Loucy (cell line): Measurements from ENCODE around the gene OPRM1.

Experiments used
- H2AFZ ChIP-seq: fragments of 200-600 bp; sonication (generic); 2 replicates; pipeline ENCODE4 v1.6.0; 2016; ENCODE audit warnings: antibody characterized with exemption, mild to moderate bottlenecking, low read length, moderate library complexity
- H3F3A ChIP-seq: fragments of 200-600 bp; 2 replicates; pipeline ENCODE4 v1.6.0; 2016; ENCODE audit warnings: antibody characterized with exemption, low read depth, mild to moderate bottlenecking
- H3K27me3 ChIP-seq: fragments of 200-600 bp; sonication (generic); 2 replicates; pipeline ENCODE4 v1.6.1; 2014; ENCODE audit warnings: low read length, mild to moderate bottlenecking; ENCODE audit not compliant: insufficient read depth, poor library complexity, severe bottlenecking
- H3K36me3 ChIP-seq: fragments of 200-600 bp; sonication (generic); 2 replicates; pipeline ENCODE4 v1.6.1; 2016; ENCODE audit warnings: low read length; ENCODE audit not compliant: insufficient read depth
- H3K4me1 ChIP-seq: fragments of 200-600 bp; sonication (generic); 2 replicates; pipeline ENCODE4 v1.5.1; 2014; ENCODE audit warnings: low read length, mild to moderate bottlenecking; ENCODE audit not compliant: insufficient read depth, poor library complexity, severe bottlenecking
- H3K4me2 ChIP-seq: fragments of 200-600 bp; sonication (generic); 2 replicates; pipeline ENCODE4 v1.6.0; 2014; ENCODE audit warnings: antibody characterized with exemption, low read length, low read depth, mild to moderate bottlenecking; ENCODE audit not compliant: poor library complexity, severe bottlenecking
- H3K4me3 ChIP-seq: fragments of 200-600 bp; sonication (generic); 2 replicates; pipeline ENCODE4 v1.5.1; 2014; ENCODE audit warnings: low read length, mild to moderate bottlenecking, mixed read lengths; ENCODE audit not compliant: poor library complexity, severe bottlenecking
- H3K79me2 ChIP-seq: fragments of 200-600 bp; sonication (generic); 2 replicates; pipeline ENCODE4 v1.6.1; 2014; ENCODE audit warnings: low read length; ENCODE audit not compliant: insufficient read depth
- H3K9ac ChIP-seq: fragments of 200-600 bp; sonication (generic); 2 replicates; pipeline ENCODE4 v1.6.0; 2014; ENCODE audit warnings: mild to moderate bottlenecking, low read depth, low read length, moderate library complexity; ENCODE audit not compliant: poor library complexity, severe bottlenecking
- H3K9me2 ChIP-seq: fragments of 200-600 bp; sonication (generic); replicated peaks from 2 replicates; pipeline ENCODE4 v1.6.1; 2016; ENCODE audit warnings: low read depth, low read length, mixed read lengths
- H3K9me3 ChIP-seq: fragments of 200-600 bp; sonication (generic); 2 replicates; pipeline ENCODE4 v1.6.1; 2014; ENCODE audit warnings: mild to moderate bottlenecking, antibody characterized with exemption, low read length, low read depth; ENCODE audit not compliant: insufficient read depth
- H4K20me1 ChIP-seq: fragments of 200-600 bp; sonication (generic); 2 replicates; pipeline ENCODE4 v1.6.0; 2014; ENCODE audit warnings: antibody characterized with exemption, low read length, mild to moderate bottlenecking; ENCODE audit not compliant: insufficient read depth, poor library complexity, severe bottlenecking
- EZH2phosphoT487 ChIP-seq: fragments of 200-600 bp; IDR thresholded peaks from 2 replicates; pipeline ENCODE4 v1.6.1; 2018; ENCODE audit warnings: antibody characterized with exemption, mild to moderate bottlenecking, moderate library complexity, borderline replicate concordance
- TF ChIP-seq, protein P1 (sequence below): fragments of 200-600 bp; sonication (generic); conservative IDR thresholded peaks from 2 replicates; pipeline ENCODE4 v1.5.1; 2014; ENCODE audit warnings: mild to moderate bottlenecking, antibody characterized with exemption, low read length

Gene OPRM1

DNA sequence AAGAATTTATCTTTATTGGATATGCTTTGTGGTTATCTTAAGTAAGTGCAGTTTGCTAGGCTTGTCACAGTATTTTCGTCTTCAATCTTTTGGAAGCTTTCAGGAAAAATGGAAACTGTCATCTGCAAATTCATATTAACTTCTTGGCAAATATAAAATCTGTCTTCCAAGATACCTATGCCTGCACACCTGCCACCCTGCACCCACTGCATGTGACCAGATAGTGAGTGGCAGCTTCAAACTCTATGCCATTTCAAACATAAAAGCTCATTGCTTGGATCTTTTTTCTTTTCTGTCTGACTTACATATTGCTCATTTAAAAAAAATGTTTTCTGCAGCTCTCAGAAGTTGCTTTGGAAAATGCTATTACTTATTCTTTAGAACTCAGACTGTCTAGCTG is 14.1 kb downstream of the OPRM1 start:
- H2AFZ ChIP-seq: no peak overlapping the region
- no peaks in the 10 kb centered on the region for H3K79me2 ChIP-seq
- H4K20me1 ChIP-seq: no peaks in the 10 kb centered on the region
- no peak overlapping the region for H3K4me3 ChIP-seq
- no peak for TF ChIP-seq EZH2phosphoT487
- H3K4me1 ChIP-seq: no peaks in the 10 kb centered on the region
- no peak overlapping the region for H3K4me2 ChIP-seq
- no peaks in the 10 kb centered on the region for H3K9me2 ChIP-seq
- H3K27me3 ChIP-seq: no peaks in the 10 kb centered on the region
- no peaks in the 10 kb centered on the region for H3K9me3 ChIP-seq
- H3K36me3 ChIP-seq: no peaks in the 10 kb centered on the region
- no peaks in the 10 kb centered on the region for H3F3A ChIP-seq
- H3K9ac ChIP-seq: no peak overlapping the region

DNA sequence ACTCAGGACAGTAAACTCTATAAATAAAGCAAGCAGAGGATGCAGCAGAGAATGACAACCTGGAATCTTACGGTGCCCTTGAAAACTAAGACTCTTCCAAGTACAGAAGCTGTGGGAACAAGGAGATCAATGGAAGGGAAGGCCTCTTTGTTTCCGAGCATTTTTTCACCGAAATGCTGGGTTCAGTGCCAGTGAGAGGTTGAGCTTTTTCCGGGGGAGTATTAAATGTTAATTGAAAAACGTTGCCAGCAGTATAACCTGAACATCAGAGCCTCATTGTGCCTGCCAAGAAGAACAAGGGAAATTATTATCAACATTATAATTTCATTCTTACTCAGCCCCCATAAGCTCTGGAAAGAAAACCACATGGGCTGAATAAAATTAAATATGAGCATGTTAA is 17.5 kb downstream of the OPRM1 start:
- Histone ChIP-seq H3F3A (no peaks in the 10 kb centered on the region), H3K9me2 (no peaks in the 10 kb centered on the region), H3K9ac (no peak overlapping the region), H4K20me1 (no peaks in the 10 kb centered on the region), H3K36me3 (no peaks in the 10 kb centered on the region), H2AFZ (no peak overlapping the region), H3K79me2 (no peaks in the 10 kb centered on the region), H3K9me3 (no peaks in the 10 kb centered on the region), H3K4me2 (no peak overlapping the region), H3K4me3 (no peak overlapping the region), H3K27me3 (no peaks in the 10 kb centered on the region), H3K4me1 (no peaks in the 10 kb centered on the region)
- TF ChIP-seq, protein P1, sequence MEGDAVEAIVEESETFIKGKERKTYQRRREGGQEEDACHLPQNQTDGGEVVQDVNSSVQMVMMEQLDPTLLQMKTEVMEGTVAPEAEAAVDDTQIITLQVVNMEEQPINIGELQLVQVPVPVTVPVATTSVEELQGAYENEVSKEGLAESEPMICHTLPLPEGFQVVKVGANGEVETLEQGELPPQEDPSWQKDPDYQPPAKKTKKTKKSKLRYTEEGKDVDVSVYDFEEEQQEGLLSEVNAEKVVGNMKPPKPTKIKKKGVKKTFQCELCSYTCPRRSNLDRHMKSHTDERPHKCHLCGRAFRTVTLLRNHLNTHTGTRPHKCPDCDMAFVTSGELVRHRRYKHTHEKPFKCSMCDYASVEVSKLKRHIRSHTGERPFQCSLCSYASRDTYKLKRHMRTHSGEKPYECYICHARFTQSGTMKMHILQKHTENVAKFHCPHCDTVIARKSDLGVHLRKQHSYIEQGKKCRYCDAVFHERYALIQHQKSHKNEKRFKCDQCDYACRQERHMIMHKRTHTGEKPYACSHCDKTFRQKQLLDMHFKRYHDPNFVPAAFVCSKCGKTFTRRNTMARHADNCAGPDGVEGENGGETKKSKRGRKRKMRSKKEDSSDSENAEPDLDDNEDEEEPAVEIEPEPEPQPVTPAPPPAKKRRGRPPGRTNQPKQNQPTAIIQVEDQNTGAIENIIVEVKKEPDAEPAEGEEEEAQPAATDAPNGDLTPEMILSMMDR: no peak
- no peak for TF ChIP-seq EZH2phosphoT487

DNA sequence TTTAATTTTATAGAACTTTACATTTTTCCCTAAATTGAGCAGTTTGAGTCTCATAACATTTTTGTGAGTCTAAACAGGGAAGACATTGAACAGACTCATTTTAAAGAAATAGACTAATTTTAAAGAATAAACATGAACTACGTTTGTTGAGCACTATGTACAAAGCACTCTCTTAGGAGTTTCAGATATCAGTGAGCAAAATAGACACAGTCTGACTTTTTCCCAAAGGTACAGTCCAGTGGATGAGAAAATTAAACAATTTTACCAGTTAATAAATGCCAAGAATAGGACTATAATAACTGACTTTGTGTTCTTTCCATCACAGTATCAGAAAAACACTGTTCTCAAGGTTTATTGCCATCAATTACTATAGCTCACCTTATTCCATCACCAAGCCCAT is 18.1 kb downstream of the OPRM1 start:
- H3F3A ChIP-seq: no peaks in the 10 kb centered on the region
- no peaks in the 10 kb centered on the region for H3K4me1 ChIP-seq
- TF ChIP-seq EZH2phosphoT487: no peak
- TF ChIP-seq, protein P1: no peak
- no peak overlapping the region for H3K4me2 ChIP-seq
- H3K27me3 ChIP-seq: no peaks in the 10 kb centered on the region
- no peak overlapping the region for H3K4me3 ChIP-seq
- H3K36me3 ChIP-seq: no peaks in the 10 kb centered on the region
- no peak overlapping the region for H3K9ac ChIP-seq
- no peaks in the 10 kb centered on the region for H3K9me3 ChIP-seq
- no peaks in the 10 kb centered on the region for H4K20me1 ChIP-seq
- H2AFZ ChIP-seq: no peak overlapping the region
- H3K79me2 ChIP-seq: no peaks in the 10 kb centered on the region
- no peaks in the 10 kb centered on the region for H3K9me2 ChIP-seq

DNA sequence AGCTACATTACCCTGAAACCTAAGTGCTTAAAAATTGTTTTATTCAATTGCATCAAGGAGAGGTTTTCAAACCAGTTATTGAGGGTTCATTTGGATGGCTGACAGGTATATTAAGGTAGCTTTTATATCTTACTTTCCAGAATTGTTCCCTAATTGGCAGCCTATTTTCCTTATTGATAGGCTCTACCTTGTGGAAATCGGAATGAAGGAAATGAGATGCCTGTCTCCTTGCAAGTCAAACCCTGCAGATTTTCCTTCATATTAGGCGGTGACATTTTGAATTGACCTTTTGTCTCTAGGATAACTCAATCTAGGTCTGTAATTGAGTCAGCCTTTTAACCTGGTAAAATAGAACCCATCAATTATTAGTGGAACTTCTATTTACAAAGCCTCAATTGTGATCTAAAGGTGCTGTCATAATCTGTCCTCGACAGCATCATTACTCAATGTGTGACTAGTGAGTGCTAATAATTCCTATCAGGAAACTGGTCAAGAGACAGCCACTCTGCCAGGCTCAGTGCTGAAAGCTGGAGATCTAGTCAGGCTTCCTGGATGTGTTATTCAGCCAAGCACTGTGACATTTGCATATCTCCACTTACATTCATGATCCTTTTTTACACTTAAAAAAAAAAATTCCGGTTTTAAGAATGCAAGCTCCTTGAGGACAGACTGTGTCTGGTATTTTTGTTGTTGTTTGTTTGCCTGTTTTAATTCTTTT is 20.1 kb downstream of the OPRM1 start:
- no peak overlapping the region for H3K4me2 ChIP-seq
- H3K36me3 ChIP-seq: no peaks in the 10 kb centered on the region
- no peaks in the 10 kb centered on the region for H4K20me1 ChIP-seq
- no peak overlapping the region for H2AFZ ChIP-seq
- no peak overlapping the region for H3K9ac ChIP-seq
- no peaks in the 10 kb centered on the region for H3K27me3 ChIP-seq
- no peak overlapping the region for H3K4me3 ChIP-seq
- no peaks in the 10 kb centered on the region for H3K9me3 ChIP-seq
- no peaks in the 10 kb centered on the region for H3K4me1 ChIP-seq
- no peaks in the 10 kb centered on the region for H3F3A ChIP-seq
- no peaks in the 10 kb centered on the region for H3K79me2 ChIP-seq
- no peak for TF ChIP-seq EZH2phosphoT487
- TF ChIP-seq, protein P1: no peak
- H3K9me2 ChIP-seq: no peaks in the 10 kb centered on the region
